ENCODE measurements around the gene ZNF674.

DNA sequence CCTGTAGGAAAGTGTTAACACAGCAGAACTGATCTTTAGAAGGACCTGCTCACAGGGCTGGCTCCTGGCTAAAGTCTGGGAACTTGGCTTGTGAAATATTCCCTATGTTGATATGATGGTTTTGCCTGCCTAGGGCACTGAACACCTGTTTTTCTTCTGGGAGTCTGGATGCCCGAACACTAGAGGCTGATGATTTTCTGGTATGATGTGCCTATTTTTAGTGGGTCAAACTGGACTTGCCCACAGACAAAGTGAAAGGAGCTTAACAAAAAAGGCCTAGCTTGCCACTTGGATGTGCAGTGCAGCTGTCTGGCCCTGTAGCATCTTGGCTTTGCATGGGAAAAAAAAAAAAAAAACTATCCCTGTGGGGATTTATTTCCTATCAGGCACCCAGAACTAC lies 39.1 kb downstream of the ZNF674 start:
- TF ChIP-seq POLR2A (IDR thresholded peaks at IDR 0.05) (no peak), POLR2AphosphoS5 (IDR thresholded peaks at IDR 0.05) (no peak)

Data from spleen (tissue), 3 donors.